ENCODE data around the gene CYTH1.

- TF ChIP-seq CSRNP3 (CRISPR knock-in tag; IDR thresholded peaks at IDR 0.05) (no peak), SNAI2 (CRISPR knock-in tag; IDR thresholded peaks at IDR 0.05) (no peak), ZC3H10 (CRISPR knock-in tag; IDR thresholded peaks at IDR 0.05) (no peak), ZNF8 (CRISPR knock-in tag; IDR thresholded peaks at IDR 0.05) (no peak), TSHZ2 (CRISPR knock-in tag; IDR thresholded peaks at IDR 0.05) (no peak), ZFP30 (CRISPR knock-in tag; IDR thresholded peaks at IDR 0.05) (no peak), TOX (CRISPR knock-in tag; IDR thresholded peaks at IDR 0.05; ENCODE audit: borderline replicate concordance) (no peak), BACH2 (CRISPR knock-in tag; IDR thresholded peaks at IDR 0.05; ENCODE audit: borderline replicate concordance) (no peak), ESRRG (CRISPR knock-in tag; IDR thresholded peaks at IDR 0.05) (no peak), PPARA (CRISPR knock-in tag; IDR thresholded peaks at IDR 0.05; ENCODE audit: borderline replicate concordance) (no peak), ZNF565 (CRISPR knock-in tag; conservative IDR thresholded peaks at IDR 0.05; ENCODE audit: low read depth) (no peak), ZFP3 (CRISPR knock-in tag; IDR thresholded peaks at IDR 0.05) (no peak)
- TF ChIP-seq, protein P1, sequence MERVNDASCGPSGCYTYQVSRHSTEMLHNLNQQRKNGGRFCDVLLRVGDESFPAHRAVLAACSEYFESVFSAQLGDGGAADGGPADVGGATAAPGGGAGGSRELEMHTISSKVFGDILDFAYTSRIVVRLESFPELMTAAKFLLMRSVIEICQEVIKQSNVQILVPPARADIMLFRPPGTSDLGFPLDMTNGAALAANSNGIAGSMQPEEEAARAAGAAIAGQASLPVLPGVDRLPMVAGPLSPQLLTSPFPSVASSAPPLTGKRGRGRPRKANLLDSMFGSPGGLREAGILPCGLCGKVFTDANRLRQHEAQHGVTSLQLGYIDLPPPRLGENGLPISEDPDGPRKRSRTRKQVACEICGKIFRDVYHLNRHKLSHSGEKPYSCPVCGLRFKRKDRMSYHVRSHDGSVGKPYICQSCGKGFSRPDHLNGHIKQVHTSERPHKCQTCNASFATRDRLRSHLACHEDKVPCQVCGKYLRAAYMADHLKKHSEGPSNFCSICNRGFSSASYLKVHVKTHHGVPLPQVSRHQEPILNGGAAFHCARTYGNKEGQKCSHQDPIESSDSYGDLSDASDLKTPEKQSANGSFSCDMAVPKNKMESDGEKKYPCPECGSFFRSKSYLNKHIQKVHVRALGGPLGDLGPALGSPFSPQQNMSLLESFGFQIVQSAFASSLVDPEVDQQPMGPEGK (CRISPR knock-in tag; IDR thresholded peaks at IDR 0.05; ENCODE audit: borderline replicate concordance) = no peak
Measured at GRCh38 chr17:78802459-78802858, 20.4 kb upstream of the CYTH1 start.

Measured in SK-N-SH treated with all-trans-retinoic acid at 6 μM for 48 hours (cell line).